SU-DHL-6 (cell line): ENCODE data around the gene ZDHHC17.

Source experiments
- CTCF ChIP-seq: fragments of 200-600 bp; sonication (generic); IDR thresholded peaks from one replicate; pipeline ENCODE4 v1.5.1; 2017; ENCODE audit warnings: antibody characterized with exemption, mild to moderate bottlenecking, low read length, moderate library complexity; ENCODE audit not compliant: insufficient read depth, poor library complexity, severe bottlenecking
- EZH2phosphoT487 ChIP-seq: fragments of 200-600 bp; sonication (generic), shearing (Covaris generic); conservative IDR thresholded peaks from 2 replicates; pipeline ENCODE4 v1.6.1; 2018; ENCODE audit warnings: mild to moderate bottlenecking, antibody characterized with exemption, low read length, moderate library complexity, mixed read lengths

DNA sequence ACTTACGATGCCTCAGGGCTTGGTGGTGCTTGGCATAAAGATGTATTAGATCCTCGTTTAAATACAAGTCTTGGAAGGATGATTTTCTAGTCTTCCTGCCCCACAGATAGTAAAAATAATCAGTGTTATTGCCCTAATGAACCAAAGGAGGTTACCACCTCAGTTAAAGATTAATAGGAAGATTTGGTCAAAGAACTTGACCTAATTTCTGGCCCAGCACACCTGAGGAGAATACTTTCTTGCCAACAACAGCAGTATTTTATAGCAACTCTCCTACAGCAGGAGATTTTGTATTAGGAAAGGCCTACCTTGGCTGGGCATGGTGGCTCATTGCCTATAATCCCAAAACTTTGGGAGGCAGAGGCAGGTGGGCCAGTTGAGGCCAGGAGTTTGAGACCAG is 83.3 kb downstream of the ZDHHC17 start:
- TF ChIP-seq CTCF (no peak), EZH2phosphoT487 (no peak)
